ENCODE results near the gene CREG2.

GRCh38 chr2:101402630-101403029 lies 15.3 kb upstream of the CREG2 start:
- no peak for TF ChIP-seq CTCF (IDR thresholded peaks at IDR 0.05 in 8 of 11, conservative IDR thresholded peaks at IDR 0.05 in 3 of 11)
- no peak for TF ChIP-seq POLR2AphosphoS5 (IDR thresholded peaks at IDR 0.05)

Measured in spleen (tissue), 7 donors.